Liver (tissue), 9 donors: ENCODE measurements around the gene PRAME. TPM values are rescaled to one million over a fixed set of nuclear protein-coding genes. Genes with fewer than 3 reads are reported as not detected.
"Not testable (repeated sequence)": the region's sequence is repeated elsewhere in the genome, so short reads cannot be mapped to it uniquely, and the experiment has no call there.

Experiments
- DNase-seq: peaks from one replicate; pipeline ENCODE4 v3.0.0-alpha.2; 2017; ENCODE audit warnings: low spot score
- H3K27ac ChIP-seq, 2 donors: one replicate each; pipeline ENCODE4 v1.7.0; 2013; ENCODE audit warnings: inconsistent platforms in 2 of 2, low read length in 2 of 2, control low read depth in 1 of 2, low read depth in 1 of 2, mild to moderate bottlenecking in 1 of 2
- H3K27me3 ChIP-seq, 4 donors: one replicate each; pipeline versions ENCODE4 v1.6.1 to v1.7.0; 2013; ENCODE audit warnings: low read length in 3 of 4, inconsistent platforms in 1 of 4, mild to moderate bottlenecking in 1 of 4, moderate library complexity in 1 of 4; ENCODE audit not compliant: control insufficient read depth in 4 of 4, insufficient read depth in 4 of 4
- H3K36me3 ChIP-seq, 4 donors: one replicate each; pipeline versions ENCODE4 v1.6.1 to v1.7.0; 2013; ENCODE audit warnings: low read length in 3 of 4, mild to moderate bottlenecking in 3 of 4, low read depth in 1 of 4, moderate library complexity in 1 of 4; ENCODE audit not compliant: control insufficient read depth in 4 of 4, insufficient read depth in 3 of 4
- H3K4me1 ChIP-seq, 4 donors: one replicate each; pipeline versions ENCODE4 v1.6.1 to v1.7.0; 2013; ENCODE audit warnings: low read length in 3 of 4, mild to moderate bottlenecking in 3 of 4, moderate library complexity in 1 of 4; ENCODE audit not compliant: control insufficient read depth in 4 of 4, insufficient read depth in 4 of 4
- H3K4me3 ChIP-seq, 3 donors: one replicate each; pipeline versions ENCODE4 v1.6.1 to v1.7.0; 2013; ENCODE audit warnings: low read length in 3 of 3, control low read depth in 1 of 3, low read depth in 1 of 3, mild to moderate bottlenecking in 1 of 3
- H3K9ac ChIP-seq, 2 donors: one replicate each; pipeline ENCODE4 v1.7.0; 2013; ENCODE audit warnings: low read length in 2 of 2, mild to moderate bottlenecking in 2 of 2, moderate library complexity in 2 of 2, control low read depth in 1 of 2, low read depth in 1 of 2
- H3K9me3 ChIP-seq, 4 donors: one replicate each; pipeline versions ENCODE4 v1.6.1 to v1.7.0; 2013; ENCODE audit warnings: low read length in 3 of 4; ENCODE audit not compliant: control insufficient read depth in 4 of 4
- CTCF ChIP-seq: fragments of 150-350 bp; IDR thresholded peaks from 2 replicates; pipeline ENCODE4 v1.5.1; 2017; ENCODE audit warnings: improper control_type of control experiment, low read depth, low read length; ENCODE audit not compliant: missing input control
- EGR1 ChIP-seq, 2 donors: IDR thresholded peaks; 2 replicates each; pipeline ENCODE4 v1.6.1; 2016 to 2018; ENCODE audit warnings: antibody characterized with exemption in 2 of 2, low read depth in 2 of 2
- GABPA ChIP-seq, 2 donors: IDR thresholded peaks in 1 of 2; conservative IDR thresholded peaks in 1 of 2; 2 replicates each; pipeline ENCODE4 v1.6.1; 2016; ENCODE audit warnings: antibody characterized with exemption in 2 of 2, mild to moderate bottlenecking in 1 of 2, moderate library complexity in 1 of 2
- HNF4A ChIP-seq, 2 donors: conservative IDR thresholded peaks; 2 replicates each; pipeline ENCODE4 v1.6.1; 2016; ENCODE audit warnings: antibody characterized with exemption in 2 of 2, mild to moderate bottlenecking in 2 of 2
- HNF4G ChIP-seq: IDR thresholded peaks from 2 replicates; pipeline ENCODE4 v1.6.1; 2016; ENCODE audit warnings: antibody characterized with exemption
- MAX ChIP-seq: IDR thresholded peaks from 2 replicates; pipeline ENCODE4 v1.6.1; 2016; ENCODE audit warnings: antibody characterized with exemption
- NR2F2 ChIP-seq: IDR thresholded peaks from 2 replicates; pipeline ENCODE4 v1.6.1; 2016; ENCODE audit warnings: antibody characterized with exemption
- RAD21 ChIP-seq, 2 donors: IDR thresholded peaks; 2 replicates each; pipeline ENCODE4 v1.6.1; 2016; ENCODE audit warnings: antibody characterized with exemption in 2 of 2, mild to moderate bottlenecking in 2 of 2
- RXRA ChIP-seq, 2 donors: IDR thresholded peaks; 2 replicates each; pipeline ENCODE4 v1.6.1; 2017 to 2018; ENCODE audit warnings: antibody characterized with exemption in 2 of 2, mild to moderate bottlenecking in 1 of 2
- SP1 ChIP-seq: IDR thresholded peaks from 2 replicates; pipeline ENCODE4 v1.6.1; 2018; ENCODE audit warnings: antibody characterized with exemption, mild to moderate bottlenecking
- TAF1 ChIP-seq: conservative IDR thresholded peaks from 2 replicates; pipeline ENCODE4 v1.6.1; 2016; ENCODE audit warnings: antibody characterized with exemption, mild to moderate bottlenecking
- YY1 ChIP-seq: IDR thresholded peaks from 2 replicates; pipeline ENCODE4 v1.6.1; 2016; ENCODE audit warnings: antibody characterized with exemption, mild to moderate bottlenecking
- ZBTB33 ChIP-seq: IDR thresholded peaks from 2 replicates; pipeline ENCODE4 v1.6.1; 2016; ENCODE audit warnings: antibody characterized with exemption
- WGBS: extraction: QIAGEN DNeasy Blood & Tissue Kit; methylation state at CpG from one replicate; pipeline ENCODE4 v1.1.7; 2013; 5-methylcytosine and 5-hydroxymethylcytosine counted together
- polyA plus RNA-seq, 2 donors: library from polyadenylated mRNA; stranded (reverse) in 1 of 2; unstranded in 1 of 2; fragments of 200-250 nt in 1 of 2; fragments of >200 nt in 1 of 2; fragmentation: Nextera tagmentation in 1 of 2; extraction: Ambion mirVana in 1 of 2; gene quantifications; one replicate each; pipeline versions ENCODE4 v1.2.1 to v1.2.3, GENCODE V29; 2013 to 2015
- total RNA-seq, 2 donors: library from RNA; depleted of rRNA; stranded (reverse); fragments of >200 nt; gene quantifications; one replicate each; pipeline ENCODE4 v1.2.3, GENCODE V29; 2014
- TF ChIP-seq, protein P1 (sequence below): IDR thresholded peaks from 2 replicates; pipeline ENCODE4 v1.6.1; 2016; ENCODE audit warnings: antibody characterized with exemption
- TF ChIP-seq, protein P2 (sequence below): IDR thresholded peaks from 2 replicates; pipeline ENCODE4 v1.6.1; 2016; ENCODE audit warnings: antibody characterized with exemption, mild to moderate bottlenecking
- donor health status: healthy.
- donor health status: healthy.
- donor health status: healthy.
- donor health status: healthy.
- donor health status: healthy.

The PRAME gene
- total and polyA plus RNA-seq, 4 donors: not detected

DNA sequence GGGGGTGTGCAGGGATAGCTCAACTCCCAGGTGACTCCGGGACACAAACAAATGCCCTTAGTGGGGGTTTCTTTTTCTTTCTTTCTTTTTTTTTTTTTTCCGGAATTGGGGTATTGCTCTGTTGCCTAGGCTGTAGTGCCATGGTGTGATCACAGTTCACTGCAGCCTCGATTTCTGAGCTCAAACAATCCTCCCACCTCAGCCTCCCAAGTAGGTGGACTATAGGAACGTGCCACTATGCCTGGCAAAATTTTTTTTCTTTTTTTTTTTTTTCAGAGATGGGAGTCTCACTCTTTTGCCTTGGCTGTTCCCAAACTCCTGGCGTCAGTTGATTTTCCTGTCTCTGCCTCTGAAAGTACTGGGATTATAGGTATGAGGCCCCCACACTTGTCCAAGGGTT, 25.2 kb downstream of the PRAME start:
- Histone ChIP-seq H3K9me3 (no peaks in the 10 kb centered on the region), H3K9ac (no peak overlapping the region), H3K4me3 (no peak overlapping the region), H3K4me1 (no peaks in the 10 kb centered on the region), H3K36me3 (no peaks in the 10 kb centered on the region), H3K27me3 (peaks cover 0 to 2% (median 0%) of the 10 kb centered on the region in 4 donors), H3K27ac (no peak overlapping the region)
- no peak for DNase-seq
- 68% methylated on average over 5 of the region's 5 CpGs for WGBS
- TF ChIP-seq YY1 (no peak), EGR1 (IDR thresholded peaks at IDR 0.05; ENCODE audit: low read depth in 2 of 2) (no peak)

GRCh38 chr22:22533417-22533816, 25.6 kb downstream of the PRAME start:
- H3K27me3 ChIP-seq: peaks cover 0 to under 1% (median 0%) of the 10 kb centered on the region in 4 donors
- no peaks in the 10 kb centered on the region for H3K9me3 ChIP-seq
- H3K4me1 ChIP-seq: no peaks in the 10 kb centered on the region
- no peak for DNase-seq
- H3K27ac ChIP-seq: no peak overlapping the region
- WGBS: 89% methylated on average over 1 of the region's 1 CpG
- no peak overlapping the region for H3K9ac ChIP-seq
- no peaks in the 10 kb centered on the region for H3K36me3 ChIP-seq
- TF ChIP-seq TAF1 (no peak), RXRA (IDR thresholded peaks at IDR 0.05) (no peak), HNF4G (no peak), HNF4A (conservative IDR thresholded peaks at IDR 0.05) (no peak), ZBTB33 (no peak), NR2F2 (no peak), MAX (no peak), GABPA (IDR thresholded peaks at IDR 0.05 in 1 of 2, conservative IDR thresholded peaks at IDR 0.05 in 1 of 2) (no peak), RAD21 (IDR thresholded peaks at IDR 0.05) (no peak), CTCF (no peak), YY1 (no peak), SP1 (no peak), EGR1 (IDR thresholded peaks at IDR 0.05; ENCODE audit: low read depth in 2 of 2) (no peak)
- TF ChIP-seq, protein P1, sequence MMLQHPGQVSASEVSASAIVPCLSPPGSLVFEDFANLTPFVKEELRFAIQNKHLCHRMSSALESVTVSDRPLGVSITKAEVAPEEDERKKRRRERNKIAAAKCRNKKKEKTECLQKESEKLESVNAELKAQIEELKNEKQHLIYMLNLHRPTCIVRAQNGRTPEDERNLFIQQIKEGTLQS: no peak
- TF ChIP-seq, protein P2, sequence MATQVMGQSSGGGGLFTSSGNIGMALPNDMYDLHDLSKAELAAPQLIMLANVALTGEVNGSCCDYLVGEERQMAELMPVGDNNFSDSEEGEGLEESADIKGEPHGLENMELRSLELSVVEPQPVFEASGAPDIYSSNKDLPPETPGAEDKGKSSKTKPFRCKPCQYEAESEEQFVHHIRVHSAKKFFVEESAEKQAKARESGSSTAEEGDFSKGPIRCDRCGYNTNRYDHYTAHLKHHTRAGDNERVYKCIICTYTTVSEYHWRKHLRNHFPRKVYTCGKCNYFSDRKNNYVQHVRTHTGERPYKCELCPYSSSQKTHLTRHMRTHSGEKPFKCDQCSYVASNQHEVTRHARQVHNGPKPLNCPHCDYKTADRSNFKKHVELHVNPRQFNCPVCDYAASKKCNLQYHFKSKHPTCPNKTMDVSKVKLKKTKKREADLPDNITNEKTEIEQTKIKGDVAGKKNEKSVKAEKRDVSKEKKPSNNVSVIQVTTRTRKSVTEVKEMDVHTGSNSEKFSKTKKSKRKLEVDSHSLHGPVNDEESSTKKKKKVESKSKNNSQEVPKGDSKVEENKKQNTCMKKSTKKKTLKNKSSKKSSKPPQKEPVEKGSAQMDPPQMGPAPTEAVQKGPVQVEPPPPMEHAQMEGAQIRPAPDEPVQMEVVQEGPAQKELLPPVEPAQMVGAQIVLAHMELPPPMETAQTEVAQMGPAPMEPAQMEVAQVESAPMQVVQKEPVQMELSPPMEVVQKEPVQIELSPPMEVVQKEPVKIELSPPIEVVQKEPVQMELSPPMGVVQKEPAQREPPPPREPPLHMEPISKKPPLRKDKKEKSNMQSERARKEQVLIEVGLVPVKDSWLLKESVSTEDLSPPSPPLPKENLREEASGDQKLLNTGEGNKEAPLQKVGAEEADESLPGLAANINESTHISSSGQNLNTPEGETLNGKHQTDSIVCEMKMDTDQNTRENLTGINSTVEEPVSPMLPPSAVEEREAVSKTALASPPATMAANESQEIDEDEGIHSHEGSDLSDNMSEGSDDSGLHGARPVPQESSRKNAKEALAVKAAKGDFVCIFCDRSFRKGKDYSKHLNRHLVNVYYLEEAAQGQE: no peak
- no peak overlapping the region for H3K4me3 ChIP-seq

- H3K9ac ChIP-seq, H3K4me1 ChIP-seq, H3K27ac ChIP-seq, H3K27me3 ChIP-seq, DNase-seq, H3K4me3 ChIP-seq, H3K36me3 ChIP-seq, H3K9me3 ChIP-seq: not testable (repeated sequence)
- 83% methylated on average over 12 of the region's 12 CpGs for WGBS
Measured at GRCh38 chr22:22532547-22533071, 26.5 kb downstream of the PRAME start.
